HG02798 (cell line): ENCODE data around the gene CALCB.
"Not testable (repeated sequence)": the region's sequence is repeated elsewhere in the genome, so short reads cannot be mapped to it uniquely, and the experiment has no call there.

Experiments
- ATAC-seq: cut with Tn5 transposase; IDR thresholded peaks from one replicate; pipeline ENCODE4 v1.9.1; 2021; ENCODE audit warnings: mild to moderate bottlenecking; ENCODE audit not compliant: unreplicated experiment, poor library complexity

Gene CALCB, protein sequence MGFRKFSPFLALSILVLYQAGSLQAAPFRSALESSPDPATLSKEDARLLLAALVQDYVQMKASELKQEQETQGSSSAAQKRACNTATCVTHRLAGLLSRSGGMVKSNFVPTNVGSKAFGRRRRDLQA

DNA sequence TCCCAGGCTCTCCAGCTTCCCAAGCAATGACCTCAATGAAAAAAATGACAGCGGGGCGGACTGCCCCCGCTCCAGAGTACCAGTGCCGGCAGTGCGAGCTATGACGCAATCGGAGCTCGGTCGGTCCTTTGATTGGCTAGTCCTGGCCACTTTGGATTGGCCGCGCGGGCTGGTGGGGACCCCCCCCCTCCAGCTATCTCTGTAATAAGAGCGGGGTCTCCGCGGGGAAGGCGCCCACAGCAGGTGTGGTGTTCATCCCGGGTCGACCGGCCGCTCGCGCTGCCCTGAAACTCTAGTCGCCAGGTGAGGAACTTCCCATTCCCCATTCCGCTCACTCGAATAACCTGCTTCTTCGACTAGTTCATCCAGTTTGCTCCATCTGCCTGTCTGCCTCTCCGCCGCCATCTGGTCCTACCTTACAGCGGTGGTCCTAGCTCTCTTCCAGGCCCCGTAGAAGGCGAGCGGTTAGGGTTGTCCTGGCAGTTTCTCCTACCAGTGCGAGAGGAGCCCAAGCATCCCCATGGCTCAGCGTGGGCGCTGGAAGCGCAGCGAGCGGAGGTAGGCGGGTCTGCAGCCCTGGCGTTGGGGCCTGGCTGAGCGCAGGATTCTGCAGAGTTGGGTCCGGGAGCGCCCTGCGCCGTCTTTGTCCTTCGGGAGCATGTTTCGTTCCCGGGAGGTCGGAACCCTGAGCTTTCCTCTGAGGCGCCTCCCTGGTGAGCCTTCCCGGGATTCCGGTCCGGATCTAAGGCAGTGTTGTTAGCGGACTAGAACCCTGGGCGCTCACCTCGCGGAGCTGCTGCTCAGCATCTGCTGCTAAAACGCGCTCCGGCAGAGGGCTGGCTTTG is at the start of gene CALCB:
TSS of gene CALCB (plus strand) at position 233 of the 845 bp plus-strand sequence. CDS start 1,126 bp downstream, outside the sequence.
- no peak for ATAC-seq

DNA sequence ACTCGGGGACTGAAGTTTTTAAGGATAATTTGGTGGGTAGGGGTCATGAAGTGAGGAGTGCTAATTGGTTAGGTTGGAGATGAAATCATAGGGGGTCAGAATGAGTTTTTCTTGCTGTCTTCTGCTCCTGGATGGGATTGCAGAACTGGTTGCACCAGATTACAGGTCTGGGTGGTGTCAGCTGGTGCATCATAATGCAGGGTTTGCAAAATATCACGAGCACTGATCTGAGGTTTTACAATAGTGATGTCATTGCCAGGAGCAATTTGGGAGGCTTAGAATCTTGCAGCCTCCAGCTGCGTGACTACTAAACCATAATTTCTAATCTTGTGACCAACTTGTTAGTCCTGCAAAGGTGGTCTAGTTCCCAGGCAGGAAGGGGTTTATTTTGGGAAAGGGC is 46.4 kb upstream of the CALCB start:
- ATAC-seq: no peak

DNA sequence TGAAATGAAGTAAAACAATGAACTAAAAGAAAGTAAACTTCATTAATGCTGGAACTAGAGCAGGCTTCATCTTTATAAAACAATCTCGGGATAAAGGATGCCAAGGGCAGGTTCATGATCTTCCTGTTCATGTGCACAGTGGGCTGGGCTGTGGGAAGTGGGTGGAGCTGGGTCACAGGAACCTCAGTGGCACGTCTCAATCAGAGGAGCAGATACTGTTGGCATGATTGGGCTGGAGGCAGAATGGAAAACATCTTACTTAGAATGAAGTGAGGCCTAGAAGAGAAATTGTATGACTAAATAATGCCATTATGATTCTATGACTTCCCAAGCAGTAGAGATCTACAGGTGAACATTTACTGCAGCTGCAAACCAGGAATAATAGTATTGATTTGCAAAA is 45.4 kb upstream of the CALCB start:
- ATAC-seq: no peak

DNA sequence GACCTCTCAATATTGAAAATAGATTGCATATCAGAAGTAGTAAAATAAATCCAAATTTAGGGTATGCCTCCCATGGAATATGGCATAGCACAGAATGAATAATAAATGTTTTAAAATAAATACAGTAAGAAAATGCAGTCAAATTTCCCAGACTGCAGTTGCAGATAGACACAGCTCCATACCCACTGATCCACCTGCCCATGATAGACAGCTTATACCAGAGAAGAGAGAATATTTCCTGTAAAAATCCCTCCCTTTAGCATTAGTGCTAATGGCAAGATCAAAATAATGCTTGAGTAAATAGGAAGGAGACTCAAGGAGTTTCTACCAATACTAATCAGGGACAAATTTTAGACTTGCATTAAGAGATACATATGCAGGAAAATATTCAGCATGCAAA is 45.0 kb upstream of the CALCB start:
- no peak for ATAC-seq

DNA sequence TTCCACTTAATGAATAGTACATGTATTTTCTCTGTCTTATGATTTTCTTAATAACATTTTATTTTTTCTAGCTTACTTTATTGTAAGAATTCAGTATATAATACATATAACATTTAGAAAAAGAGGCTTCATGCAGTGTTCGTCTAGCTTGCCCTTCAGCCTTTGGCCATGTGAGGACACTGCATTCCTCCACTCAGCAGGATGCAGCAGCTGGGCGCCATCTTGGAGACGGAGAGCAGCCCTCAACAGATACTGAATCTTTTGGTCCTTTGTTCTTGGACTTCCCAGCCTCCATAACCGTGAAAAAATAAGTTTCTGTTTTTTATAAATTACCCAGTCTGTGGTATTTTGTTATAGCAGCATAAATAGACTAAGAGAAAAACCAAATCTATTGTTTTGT is 41.4 kb upstream of the CALCB start:
- ATAC-seq: not testable (repeated sequence)

DNA sequence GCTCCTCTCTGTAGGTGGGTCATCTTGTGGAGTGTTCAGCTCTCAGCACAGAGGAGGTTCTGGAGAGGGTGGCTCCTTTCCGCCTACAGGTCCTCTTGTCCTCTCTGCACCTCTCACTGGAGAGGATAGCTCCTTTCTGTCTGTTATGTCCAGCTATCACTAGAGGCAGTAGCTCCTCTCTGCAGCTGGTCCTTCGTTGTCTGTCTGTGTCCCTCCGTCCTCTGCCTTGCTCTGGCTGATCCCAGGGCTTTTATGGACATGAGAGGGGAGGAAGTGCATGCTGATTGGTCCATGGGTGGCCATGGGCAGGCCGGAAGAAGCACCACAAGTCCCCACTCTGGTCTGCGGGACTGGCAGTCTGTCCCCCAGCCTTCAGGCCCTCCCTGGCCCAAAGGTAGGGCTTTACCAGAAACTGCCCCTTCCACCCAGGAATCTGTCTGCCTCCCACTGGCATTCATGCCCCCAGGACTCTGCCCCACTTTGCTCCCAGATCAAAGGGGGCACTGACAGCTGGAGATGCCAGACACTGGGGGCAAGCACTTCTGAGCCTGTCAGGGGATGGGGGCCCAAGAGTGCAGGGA is 38.6 kb upstream of the CALCB start:
- ATAC-seq: no peak

DNA sequence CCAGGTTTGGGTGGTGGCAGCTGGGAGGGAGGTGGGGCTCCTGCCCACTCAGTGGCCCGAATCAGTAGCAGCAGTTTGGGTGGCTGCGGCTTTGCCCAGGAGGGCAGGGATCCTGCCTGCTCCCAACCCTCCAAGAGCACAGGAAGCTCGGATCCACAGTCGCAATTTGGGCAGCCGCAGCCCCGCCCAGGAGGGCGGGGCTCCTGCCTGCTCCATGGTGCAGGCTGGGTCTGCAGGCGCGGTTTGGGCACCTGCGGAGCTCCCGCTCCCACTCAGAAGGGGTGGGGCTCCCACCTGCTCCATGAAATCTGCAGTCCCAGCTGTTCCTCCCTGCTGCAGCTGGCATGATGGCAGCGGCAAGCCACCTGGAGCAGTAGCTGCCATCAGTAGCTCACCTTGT is 38.1 kb upstream of the CALCB start:
- ATAC-seq: no peak

DNA sequence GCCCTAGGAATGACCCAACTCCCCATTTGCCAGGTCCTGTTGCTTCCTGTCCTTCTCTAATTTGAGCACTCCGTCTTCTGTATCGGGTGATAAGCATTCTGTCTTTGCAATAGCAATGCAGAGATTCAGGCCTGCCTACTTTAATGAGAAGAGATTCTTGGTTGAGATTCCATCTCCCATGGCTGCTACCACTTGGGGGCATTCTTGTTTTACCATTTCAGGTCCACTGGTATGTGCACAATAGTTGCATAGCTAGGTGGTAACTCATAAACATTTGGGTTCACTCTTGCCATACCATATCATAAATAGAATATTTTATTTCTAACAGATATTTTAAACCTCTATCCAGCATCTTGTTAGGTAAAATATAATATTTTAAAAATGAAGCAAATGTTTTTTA is 34.4 kb upstream of the CALCB start:
- ATAC-seq: no peak

DNA sequence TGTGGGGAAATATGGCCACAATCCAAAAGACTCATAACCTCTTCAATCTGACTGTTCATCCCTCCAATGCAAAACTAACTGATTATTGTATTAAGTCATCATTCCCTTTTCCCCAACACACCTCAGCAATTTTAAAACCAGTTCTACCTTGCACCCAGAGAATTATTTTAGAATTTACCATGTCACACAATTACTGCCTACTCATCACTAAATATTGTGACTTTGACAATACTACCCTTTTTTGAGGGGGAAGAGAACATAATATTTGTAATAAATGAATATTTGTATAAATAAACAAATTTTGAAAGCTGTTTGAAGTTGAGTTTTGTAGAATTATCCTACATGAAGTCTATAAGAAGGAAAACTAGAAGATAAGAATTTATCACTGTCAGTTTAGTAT is 28.2 kb upstream of the CALCB start:
- ATAC-seq: no peak

DNA sequence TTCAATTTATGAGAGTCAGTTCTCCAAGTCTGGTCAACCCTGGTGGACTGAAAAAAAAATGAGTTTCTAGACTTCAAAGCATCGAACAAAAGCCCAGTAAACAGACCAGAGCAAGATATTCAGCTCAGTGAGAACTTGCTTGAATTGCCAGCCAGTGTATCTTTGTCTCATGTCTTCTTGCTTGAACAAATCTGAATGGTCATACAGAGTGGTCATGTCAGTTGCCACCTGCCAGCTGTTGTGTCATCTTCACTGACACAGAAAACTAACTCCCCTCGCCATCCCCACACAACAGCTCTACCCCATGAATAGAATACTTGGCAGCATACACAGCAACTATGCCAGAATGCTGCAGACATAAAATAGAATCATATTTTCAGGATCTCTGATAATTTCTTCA is 27.5 kb upstream of the CALCB start:
- ATAC-seq: no peak

DNA sequence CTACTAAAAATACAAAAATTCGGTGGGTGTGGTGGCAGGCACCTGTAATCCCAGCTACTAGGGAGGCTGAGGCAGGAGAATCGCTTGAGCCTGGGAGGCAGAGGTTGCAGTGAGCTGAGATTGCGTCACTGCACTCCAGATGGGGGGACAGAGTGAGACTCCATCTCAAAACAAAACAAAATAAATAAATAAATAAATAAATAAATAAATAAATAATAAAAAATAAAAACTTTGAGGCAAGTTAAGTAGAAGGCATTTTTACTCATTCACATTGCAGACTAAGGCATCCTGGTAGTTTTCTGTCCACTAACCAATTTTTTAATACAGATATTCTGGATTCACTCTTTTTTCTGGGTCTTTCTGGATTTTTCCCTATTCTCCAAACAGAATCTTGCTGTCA is 26.7 kb upstream of the CALCB start:
- ATAC-seq: not testable (repeated sequence)

DNA sequence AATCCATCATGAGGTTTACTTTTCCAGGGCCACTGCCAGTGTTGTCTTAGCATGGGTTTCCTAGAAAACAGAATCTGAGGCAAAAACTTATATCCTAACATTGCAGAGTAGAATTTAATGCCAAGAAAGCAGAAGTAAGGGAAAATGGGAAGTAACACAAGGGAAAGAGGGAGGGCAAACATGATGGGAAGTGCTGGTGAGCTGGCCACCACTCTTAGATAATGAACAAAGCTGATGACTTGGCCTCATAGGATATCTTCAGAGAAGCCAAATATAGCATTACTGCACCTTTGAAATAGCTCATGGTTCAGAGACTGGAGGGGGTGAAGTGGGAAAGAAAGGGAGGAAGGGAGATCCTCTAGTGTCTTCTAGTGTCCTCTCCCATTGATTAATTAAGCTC is 24.8 kb upstream of the CALCB start:
- no peak for ATAC-seq

DNA sequence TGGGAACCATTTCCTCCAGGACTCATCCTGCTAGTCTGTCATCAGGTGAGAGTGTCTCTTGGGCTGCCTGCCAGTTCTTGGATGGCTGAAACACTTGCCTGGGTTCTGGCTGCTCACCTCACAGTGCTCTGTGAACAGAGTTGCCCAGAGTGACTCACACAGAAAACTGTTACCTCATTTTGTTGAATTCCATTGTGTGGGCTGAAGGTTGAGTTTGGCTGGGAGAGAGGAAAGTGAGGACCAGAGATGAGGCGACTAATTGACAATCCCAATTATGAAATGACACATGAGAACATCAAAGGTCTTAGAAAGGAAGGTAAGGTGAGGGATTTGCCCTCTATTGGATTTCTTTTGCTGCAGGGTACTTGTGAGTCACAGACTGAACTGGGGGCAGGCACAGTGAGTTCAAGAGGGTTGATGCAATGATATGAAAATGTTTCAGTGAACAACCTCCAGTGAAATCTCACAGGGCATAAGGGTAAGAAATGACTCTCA is 20.2 kb upstream of the CALCB start:
- ATAC-seq: no peak

DNA sequence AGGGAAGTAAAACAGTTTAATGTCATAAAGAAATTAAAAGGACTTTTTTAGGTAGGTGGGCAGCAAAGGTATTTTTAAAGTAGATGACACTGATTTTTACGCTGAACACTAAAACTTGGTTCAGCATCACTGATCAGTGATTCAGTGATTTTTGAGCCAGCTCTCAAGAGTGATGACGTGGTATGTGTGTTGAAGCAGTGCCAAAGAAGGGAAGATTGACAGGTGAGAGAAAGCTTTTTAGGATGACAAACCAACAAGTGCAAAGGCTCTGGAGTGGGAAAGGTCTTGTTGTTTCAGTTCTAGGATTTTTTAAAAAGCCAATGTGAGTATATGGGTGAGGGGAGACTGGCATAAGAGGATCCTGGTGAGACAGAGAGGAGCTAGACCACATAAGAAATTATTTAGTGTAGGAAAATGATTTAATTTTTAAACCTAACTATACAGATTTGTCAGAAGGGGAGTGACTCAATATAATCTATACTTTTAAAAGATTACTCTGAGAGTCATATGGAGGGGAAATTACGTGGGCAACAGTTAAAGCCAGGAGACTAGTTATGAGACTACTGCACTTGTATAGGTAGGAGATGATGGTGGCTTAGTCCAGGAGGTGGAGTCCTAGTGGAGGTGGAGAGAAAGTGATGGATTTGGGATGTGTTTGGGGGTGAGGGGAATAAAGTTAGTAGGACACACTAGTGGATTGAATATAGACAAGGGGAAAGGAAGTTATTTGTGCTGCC is 17.6 kb upstream of the CALCB start:
- ATAC-seq: no peak

DNA sequence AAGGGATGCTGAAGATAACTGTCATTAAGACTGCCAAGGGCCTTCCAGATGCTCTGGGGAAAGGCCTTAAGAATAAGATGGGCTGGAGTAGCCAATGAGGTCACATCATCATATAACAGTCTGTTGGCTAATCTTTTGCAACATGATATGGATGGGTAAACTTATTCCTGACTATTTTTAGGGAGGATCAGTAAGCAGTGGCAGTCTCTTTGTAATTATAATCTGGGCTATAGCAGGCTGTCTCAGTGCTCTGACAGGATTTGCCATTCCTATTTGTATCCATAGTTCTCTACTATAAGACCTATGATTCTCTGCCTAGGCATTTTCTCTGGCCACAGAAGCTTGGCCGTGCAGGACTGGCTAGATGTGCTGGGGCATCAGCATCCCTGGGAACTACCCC is 16.1 kb upstream of the CALCB start:
- ATAC-seq: no peak

DNA sequence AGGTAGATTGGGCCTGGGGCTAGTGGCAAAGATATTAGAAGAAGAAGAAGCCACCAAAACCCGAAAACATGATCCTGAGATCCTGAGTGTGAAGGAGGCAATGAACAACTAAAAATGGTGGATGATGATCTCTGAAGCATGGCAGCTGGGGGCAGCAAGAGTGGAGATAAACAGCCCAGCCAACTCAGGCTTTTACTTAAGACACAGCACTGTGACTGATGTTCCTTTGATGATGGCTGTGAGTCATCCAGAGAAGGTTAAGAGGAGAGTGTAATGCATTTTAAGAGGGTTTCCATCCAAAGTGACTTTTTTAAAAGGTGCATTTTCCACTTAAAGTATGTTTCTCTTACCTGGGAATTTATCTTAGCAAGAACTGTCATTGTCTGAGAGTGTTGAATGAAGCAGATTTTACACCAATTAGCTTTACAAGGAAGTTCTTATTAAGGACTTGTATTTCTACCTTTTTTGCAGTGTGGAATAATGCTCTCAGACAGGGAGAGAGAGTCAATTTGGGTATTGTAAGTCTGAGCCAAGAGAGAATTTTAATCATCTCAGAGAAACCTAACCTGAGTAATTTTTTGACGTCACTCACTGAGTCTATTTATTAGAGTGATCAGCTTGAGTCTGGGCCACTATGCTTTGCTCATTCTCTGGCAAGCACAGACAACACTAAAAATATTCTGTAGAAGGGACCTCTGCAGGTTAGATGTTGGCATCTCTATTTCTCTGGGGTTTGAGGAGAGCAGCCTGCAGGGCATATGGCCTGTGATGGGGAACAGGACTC is 14.1 kb upstream of the CALCB start:
- ATAC-seq: no peak

DNA sequence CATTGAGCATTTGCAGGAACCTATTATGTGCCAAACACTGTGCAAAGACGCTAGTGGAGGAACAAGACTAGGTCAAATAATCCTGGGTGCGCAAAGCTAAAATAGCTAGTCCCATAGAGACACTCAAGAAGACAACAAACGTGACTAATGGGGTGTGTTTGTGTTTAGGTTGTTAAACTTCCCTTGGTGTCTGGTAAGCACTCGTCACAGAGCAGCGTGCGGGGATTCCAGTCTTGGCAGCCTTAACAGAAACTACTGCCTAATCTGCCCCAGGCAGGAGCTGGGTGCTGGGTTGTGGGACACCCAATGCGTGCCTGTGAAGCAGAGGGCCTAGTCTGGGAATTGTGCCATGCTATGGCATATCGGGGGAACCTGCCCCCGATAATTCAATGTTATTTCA is 10.8 kb upstream of the CALCB start:
- ATAC-seq: no peak

DNA sequence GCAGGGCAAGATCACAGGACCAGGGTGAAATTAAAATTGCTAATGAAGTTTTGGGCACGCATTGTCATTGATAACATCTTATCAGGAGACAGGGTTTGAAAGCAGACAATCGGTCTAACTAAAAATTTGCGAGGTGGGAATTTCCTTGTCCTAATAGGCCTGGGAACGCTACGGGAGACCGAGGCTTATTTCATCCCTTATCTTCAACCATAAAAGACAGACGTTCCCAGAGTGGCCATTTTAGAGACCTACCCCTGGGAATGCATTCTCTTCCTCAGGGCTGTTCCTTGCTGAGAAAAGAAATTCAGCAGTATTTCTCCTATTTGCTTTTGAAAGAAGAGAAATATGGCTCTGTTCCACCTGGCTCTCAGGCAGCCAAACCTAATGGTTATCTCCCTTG is 3.6 kb upstream of the CALCB start:
- not testable (repeated sequence) for ATAC-seq

DNA sequence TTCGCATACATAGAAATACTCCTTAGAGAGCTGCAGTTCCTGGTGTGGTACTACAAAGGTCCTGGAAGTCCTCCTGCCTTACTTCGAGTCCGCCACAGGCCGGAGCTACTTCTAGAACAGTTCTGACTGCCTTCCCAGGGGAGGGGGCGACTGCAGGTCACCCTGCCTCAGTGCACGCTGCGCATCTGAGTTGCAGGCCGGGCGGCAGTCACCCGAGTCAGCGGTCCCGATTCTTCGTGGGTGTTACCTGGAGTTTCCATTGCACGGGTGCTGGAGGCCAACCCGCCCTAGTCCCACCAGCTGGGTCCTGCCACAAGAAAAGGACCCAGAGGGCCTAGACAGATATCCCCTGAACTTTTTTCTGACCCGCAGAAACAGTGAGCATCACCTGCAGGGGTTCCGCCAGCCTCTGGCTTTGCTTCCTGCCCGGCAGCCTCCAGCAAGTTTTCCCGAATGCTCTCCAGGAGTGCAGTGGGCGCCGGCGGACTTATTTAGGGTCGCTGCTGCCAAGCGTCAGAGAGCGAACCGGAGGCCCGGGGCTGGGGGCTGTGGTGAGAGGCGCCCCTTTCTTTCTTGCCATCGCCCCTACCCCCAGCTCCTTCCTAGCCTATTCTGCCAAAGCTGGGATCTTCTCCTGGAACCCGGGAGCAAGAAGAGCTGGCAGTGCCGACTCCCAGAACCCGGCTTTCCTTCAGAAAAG is 1.7 kb upstream of the CALCB start:
- no peak for ATAC-seq
